ENCODE measurements around the gene C3orf70.

The C3orf70 gene

DNA sequence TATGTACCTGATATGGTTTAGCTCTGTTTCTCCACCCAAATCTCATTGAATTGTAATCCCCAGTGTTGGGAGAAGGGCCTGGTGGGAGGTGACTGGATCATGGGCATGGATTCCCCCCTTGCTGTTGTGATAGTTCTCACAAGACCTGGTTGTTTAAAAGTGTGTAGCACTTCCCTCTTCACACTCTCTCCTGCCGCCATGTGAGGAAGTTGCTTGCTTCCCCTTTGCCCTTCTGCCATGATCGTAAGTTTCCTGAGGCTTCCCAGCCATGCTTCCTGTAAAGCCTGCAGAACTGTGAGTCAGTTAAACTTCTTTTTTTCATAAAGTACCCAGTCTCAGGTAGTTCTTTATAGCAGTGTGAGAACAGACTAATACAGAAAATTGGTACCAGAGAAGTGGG is 93.1 kb downstream of the C3orf70 start:
- TF ChIP-seq, protein P1, sequence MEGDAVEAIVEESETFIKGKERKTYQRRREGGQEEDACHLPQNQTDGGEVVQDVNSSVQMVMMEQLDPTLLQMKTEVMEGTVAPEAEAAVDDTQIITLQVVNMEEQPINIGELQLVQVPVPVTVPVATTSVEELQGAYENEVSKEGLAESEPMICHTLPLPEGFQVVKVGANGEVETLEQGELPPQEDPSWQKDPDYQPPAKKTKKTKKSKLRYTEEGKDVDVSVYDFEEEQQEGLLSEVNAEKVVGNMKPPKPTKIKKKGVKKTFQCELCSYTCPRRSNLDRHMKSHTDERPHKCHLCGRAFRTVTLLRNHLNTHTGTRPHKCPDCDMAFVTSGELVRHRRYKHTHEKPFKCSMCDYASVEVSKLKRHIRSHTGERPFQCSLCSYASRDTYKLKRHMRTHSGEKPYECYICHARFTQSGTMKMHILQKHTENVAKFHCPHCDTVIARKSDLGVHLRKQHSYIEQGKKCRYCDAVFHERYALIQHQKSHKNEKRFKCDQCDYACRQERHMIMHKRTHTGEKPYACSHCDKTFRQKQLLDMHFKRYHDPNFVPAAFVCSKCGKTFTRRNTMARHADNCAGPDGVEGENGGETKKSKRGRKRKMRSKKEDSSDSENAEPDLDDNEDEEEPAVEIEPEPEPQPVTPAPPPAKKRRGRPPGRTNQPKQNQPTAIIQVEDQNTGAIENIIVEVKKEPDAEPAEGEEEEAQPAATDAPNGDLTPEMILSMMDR (IDR thresholded peaks at IDR 0.05; ENCODE audit: insufficient read depth, low read length, missing control alignments) = no peak
- DNase-seq (ENCODE audit: low read depth, low spot score) = no peak
- POLR2A ChIA-PET = no interaction called here
- H3K4me3 ChIP-seq (ENCODE audit: low read depth, low read length) = no peak overlapping the region
- CTCF ChIA-PET = interaction anchor here (1.3 kb wide), 1 partner anchor 117 kb away, joined by 3 read pairs; no protein-coding TSS in a partner anchor

DNA sequence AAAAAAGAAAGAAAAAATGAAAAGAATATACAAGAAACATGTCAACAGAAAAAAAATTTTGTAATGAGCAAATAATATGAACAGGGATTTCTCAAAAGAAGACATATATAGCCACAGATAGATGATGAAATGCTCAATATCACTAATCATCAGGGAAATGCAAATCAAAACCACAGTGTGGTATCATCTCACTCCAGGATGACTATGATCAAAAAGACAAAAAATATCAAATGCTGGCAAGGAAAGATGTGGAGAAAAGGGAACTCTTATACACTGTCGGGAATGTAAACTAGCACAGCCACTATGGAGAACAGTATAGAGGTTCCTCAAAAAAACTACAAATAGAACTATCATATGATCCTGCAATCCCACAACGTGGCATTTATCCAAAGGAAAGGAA is 94.1 kb downstream of the C3orf70 start:
- no peak overlapping the region for H3K4me3 ChIP-seq (ENCODE audit: low read depth, low read length)
- POLR2A ChIA-PET = no interaction called here
- TF ChIP-seq, protein P1 (IDR thresholded peaks at IDR 0.05; ENCODE audit: insufficient read depth, low read length, missing control alignments) = no peak
- CTCF ChIA-PET = interaction anchor here (1.3 kb wide), 1 partner anchor 118 kb away, joined by 3 read pairs; no protein-coding TSS in a partner anchor
- no peak for DNase-seq (ENCODE audit: low read depth, low spot score)

DNA sequence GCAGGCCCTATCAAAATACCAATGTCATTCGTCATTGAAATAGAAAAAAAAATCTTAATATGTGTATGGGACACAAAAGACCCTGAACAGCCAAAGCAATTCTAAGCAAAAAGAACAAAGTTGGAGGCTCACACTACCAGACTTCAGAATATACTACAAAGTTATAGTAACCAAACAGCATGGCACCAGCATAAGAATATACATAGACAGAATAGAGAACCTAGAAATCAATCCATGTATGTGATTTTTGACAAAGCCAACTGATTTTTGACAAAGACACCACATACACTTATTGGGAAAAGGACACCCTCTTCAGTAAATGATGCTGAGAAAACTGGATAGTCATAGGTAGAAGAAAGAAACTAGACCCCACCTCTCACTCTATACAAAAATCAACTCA is 95.0 kb downstream of the C3orf70 start:
- POLR2A ChIA-PET = interaction anchor here (0.5 kb wide), 1 partner anchor 49 kb away, joined by 3 read pairs; no protein-coding TSS in a partner anchor
- TF ChIP-seq, protein P1 (IDR thresholded peaks at IDR 0.05; ENCODE audit: insufficient read depth, low read length, missing control alignments) = no peak
- CTCF ChIA-PET = interaction anchor here (0.6 kb wide), 1 partner anchor 21 kb away, joined by 4 read pairs; no protein-coding TSS in a partner anchor
- no peak for DNase-seq (ENCODE audit: low read depth, low spot score)
- no peak overlapping the region for H3K4me3 ChIP-seq (ENCODE audit: low read depth, low read length)

DNA sequence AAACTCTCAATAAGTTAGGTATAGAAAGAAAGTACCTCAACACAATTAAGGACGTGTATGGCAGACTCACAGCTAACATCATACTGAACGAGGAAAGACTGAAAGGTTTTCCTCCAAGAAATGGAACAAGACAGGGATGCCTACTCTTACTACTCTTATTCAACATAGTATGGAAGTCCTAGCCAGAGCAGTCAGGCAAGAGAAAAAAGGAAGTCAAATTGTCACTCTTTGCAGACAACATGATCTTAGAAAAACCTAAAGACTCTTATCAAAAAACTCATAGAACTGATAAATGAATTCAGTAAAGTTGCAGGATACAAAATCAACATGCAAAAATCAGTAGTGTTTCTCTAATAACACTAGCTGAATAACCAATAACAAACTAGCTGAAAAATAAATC is 96.0 kb downstream of the C3orf70 start:
- TF ChIP-seq, protein P1 (IDR thresholded peaks at IDR 0.05; ENCODE audit: insufficient read depth, low read length, missing control alignments) = no peak
- CTCF ChIA-PET = no interaction called here
- POLR2A ChIA-PET = no interaction called here

DNA sequence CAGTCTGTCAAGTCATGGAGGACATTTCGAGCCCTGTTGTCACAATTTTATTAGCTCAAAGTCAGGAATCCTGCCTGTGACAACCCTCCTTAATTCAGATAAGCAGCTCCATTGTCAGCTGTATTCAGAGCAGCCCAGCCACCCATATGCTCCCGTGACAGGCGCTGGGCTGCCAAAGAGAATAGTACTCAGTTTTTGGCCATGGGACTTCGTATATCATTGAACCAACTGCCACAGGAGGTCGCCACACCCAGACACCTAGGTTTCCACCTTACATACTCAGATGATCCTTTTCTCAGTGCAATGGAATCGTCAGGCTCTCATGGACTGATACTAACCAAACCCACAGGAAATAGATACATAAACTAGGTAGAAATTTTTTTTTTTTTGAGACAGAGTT is 100.2 kb downstream of the C3orf70 start:
- H3K4me3 ChIP-seq (ENCODE audit: low read depth, low read length) = no peak overlapping the region
- no peak for DNase-seq (ENCODE audit: low read depth, low spot score)
- POLR2A ChIA-PET = no interaction called here
- CTCF ChIA-PET = no interaction called here
- TF ChIP-seq, protein P1 (IDR thresholded peaks at IDR 0.05; ENCODE audit: insufficient read depth, low read length, missing control alignments) = no peak

More for the DNA sequence above, 96.0 kb downstream of the C3orf70 start:
- no peak for DNase-seq (ENCODE audit: low read depth, low spot score)
- H3K4me3 ChIP-seq (ENCODE audit: low read depth, low read length) = no peak overlapping the region

DNA sequence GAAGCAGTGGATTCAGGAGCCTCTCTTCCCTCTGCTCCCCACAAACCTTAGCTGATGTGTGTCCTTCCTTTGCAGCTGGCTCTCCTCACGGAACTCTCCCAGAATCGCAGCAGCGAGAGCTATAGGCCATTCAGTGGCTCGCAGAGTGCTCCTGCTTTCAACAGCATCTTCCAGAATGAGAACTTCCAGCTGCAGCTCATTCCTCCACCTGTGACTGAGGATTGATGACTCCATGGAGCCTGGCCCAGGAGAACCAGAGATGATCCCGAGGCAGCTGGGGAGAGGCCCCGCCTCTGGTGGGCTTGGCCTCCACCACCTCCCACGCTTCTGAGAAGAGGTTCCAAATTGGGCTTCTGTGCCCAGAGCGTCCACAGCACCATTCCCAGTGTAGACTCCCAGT is 101.1 kb downstream of the C3orf70 start:
- ChIA-PET POLR2A (no interaction called here), CTCF (no interaction called here)
- no peak for DNase-seq (ENCODE audit: low read depth, low spot score)
- TF ChIP-seq, protein P1 (IDR thresholded peaks at IDR 0.05; ENCODE audit: insufficient read depth, low read length, missing control alignments) = no peak
- H3K4me3 ChIP-seq (ENCODE audit: low read depth, low read length) = no peak overlapping the region
